ENCODE measurements around the gene THOC6.

Gene THOC6

GRCh38 chr16:3030222-3031212 is 6.7 kb downstream of the THOC6 start:
- Histone ChIP-seq H3K4me3 (IDR thresholded peaks at IDR 0.05; ENCODE audit: insufficient read depth, low read depth, low read length) (no peak overlapping the region), H3K4me2 (no peak overlapping the region), H3K36me3 (ENCODE audit: insufficient read depth) (no peaks in the 10 kb centered on the region), H3K9ac (no peak overlapping the region), H4K20me1 (ENCODE audit: insufficient read depth) (no peaks in the 10 kb centered on the region), H3K79me2 (ENCODE audit: insufficient read depth, low read depth) (no peaks in the 10 kb centered on the region), H3K27ac (no peak overlapping the region), H3K4me1 (ENCODE audit: low read depth, poor library complexity, severe bottlenecking) (peaks cover 29% of the 10 kb centered on the region), H2AFZ (ENCODE audit: low read depth) (no peak overlapping the region), H3K27me3 (ENCODE audit: insufficient read depth, low read depth) (peaks cover 68% of the 10 kb centered on the region)
- TF ChIP-seq, protein P1, sequence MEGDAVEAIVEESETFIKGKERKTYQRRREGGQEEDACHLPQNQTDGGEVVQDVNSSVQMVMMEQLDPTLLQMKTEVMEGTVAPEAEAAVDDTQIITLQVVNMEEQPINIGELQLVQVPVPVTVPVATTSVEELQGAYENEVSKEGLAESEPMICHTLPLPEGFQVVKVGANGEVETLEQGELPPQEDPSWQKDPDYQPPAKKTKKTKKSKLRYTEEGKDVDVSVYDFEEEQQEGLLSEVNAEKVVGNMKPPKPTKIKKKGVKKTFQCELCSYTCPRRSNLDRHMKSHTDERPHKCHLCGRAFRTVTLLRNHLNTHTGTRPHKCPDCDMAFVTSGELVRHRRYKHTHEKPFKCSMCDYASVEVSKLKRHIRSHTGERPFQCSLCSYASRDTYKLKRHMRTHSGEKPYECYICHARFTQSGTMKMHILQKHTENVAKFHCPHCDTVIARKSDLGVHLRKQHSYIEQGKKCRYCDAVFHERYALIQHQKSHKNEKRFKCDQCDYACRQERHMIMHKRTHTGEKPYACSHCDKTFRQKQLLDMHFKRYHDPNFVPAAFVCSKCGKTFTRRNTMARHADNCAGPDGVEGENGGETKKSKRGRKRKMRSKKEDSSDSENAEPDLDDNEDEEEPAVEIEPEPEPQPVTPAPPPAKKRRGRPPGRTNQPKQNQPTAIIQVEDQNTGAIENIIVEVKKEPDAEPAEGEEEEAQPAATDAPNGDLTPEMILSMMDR (conservative IDR thresholded peaks at IDR 0.05; ENCODE audit: low read depth, low read length) = no peak

DNA sequence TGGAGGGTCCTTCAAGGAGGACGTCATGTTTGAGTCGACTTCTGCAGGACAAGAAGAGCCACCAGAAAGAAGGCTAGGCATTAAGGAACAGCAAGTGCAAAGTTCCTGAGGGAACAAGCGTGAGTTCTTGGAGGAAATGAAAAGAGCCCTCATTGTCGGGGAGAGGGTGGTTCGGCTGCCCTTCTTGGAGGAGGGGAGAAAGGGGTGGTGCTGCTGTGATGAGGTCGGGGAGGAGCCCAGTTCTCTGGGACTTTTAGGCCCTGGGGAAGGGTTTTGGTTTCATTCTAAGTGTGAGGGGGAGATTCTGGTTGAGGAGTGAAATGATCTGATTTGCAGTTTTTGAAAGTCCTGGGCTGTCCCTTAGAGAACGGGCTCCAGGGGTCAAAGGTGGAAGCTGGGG is 8.8 kb downstream of the THOC6 start:
- H3K36me3 ChIP-seq (ENCODE audit: insufficient read depth) = no peaks in the 10 kb centered on the region
- no peak overlapping the region for H3K4me3 ChIP-seq (IDR thresholded peaks at IDR 0.05; ENCODE audit: insufficient read depth, low read depth, low read length)
- H3K4me2 ChIP-seq = peak overlapping the region; percentile 63
- H3K79me2 ChIP-seq (ENCODE audit: insufficient read depth, low read depth) = no peaks in the 10 kb centered on the region
- H3K9ac ChIP-seq = no peak overlapping the region
- TF ChIP-seq, protein P1 (conservative IDR thresholded peaks at IDR 0.05; ENCODE audit: low read depth, low read length) = no peak
- H2AFZ ChIP-seq (ENCODE audit: low read depth) = no peak overlapping the region
- peaks cover 90% of the 10 kb centered on the region for H3K27me3 ChIP-seq (ENCODE audit: insufficient read depth, low read depth)
- peaks cover 24% of the 10 kb centered on the region for H3K4me1 ChIP-seq (ENCODE audit: low read depth, poor library complexity, severe bottlenecking)
- no peaks in the 10 kb centered on the region for H4K20me1 ChIP-seq (ENCODE audit: insufficient read depth)
- H3K27ac ChIP-seq = no peak overlapping the region

GRCh38 chr16:3035289-3035971 is 11.6 kb downstream of the THOC6 start:
- peaks cover 97% of the 10 kb centered on the region for H3K27me3 ChIP-seq (ENCODE audit: insufficient read depth, low read depth)
- no peaks in the 10 kb centered on the region for H4K20me1 ChIP-seq (ENCODE audit: insufficient read depth)

DNA sequence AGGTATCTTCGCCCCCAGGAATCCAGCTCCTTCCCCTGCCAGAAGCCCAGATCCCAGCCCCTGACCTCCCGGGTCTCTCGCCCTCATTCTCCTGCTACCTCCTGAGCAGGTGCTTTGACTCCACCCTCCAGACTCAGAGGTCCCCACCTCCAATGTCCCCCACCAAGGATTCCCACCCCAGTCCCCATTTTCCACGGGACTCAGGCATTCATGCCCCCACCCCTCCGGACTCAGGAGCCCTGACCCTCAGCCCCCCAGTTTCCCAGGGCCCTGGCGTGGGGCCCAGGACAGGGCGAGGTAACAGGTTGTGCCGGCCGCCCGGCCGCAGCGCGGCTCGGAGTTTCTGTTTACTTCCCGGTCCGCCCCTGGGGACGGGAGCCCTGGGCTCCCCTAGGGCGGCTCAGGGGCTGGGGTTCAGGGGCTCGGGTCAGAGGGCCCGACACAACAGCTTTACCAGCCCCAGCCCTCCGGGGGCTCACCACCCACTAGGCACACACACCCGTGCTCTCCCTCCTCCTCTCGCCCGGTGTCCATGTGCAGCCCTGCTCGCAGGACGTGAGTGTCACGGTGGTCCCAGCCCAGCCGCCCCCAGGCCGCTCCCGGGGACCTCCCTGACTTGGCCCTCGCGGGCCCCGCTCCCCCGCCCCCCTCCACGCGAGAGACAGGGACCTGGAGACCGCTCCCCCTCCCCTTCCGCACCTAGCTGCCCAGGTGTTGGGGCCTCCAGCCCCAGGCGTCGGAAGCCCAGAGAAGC is 12.3 kb downstream of the THOC6 start:
- peaks cover 21% of the 10 kb centered on the region for H3K4me1 ChIP-seq (ENCODE audit: low read depth, poor library complexity, severe bottlenecking)
- no peaks in the 10 kb centered on the region for H3K36me3 ChIP-seq (ENCODE audit: insufficient read depth)
- no peak overlapping the region for H3K27ac ChIP-seq
- peaks cover 97% of the 10 kb centered on the region for H3K27me3 ChIP-seq (ENCODE audit: insufficient read depth, low read depth)
- H3K79me2 ChIP-seq (ENCODE audit: insufficient read depth, low read depth) = no peaks in the 10 kb centered on the region
- TF ChIP-seq, protein P1 (conservative IDR thresholded peaks at IDR 0.05; ENCODE audit: low read depth, low read length) = no peak
- H3K4me2 ChIP-seq = peak overlapping the region; percentile 27; the same call in 1 of the 2 replicates
- no peak overlapping the region for H3K9ac ChIP-seq
- H4K20me1 ChIP-seq (ENCODE audit: insufficient read depth) = no peaks in the 10 kb centered on the region
- no peak overlapping the region for H3K4me3 ChIP-seq (IDR thresholded peaks at IDR 0.05; ENCODE audit: insufficient read depth, low read depth, low read length)
- H2AFZ ChIP-seq (ENCODE audit: low read depth) = no peak overlapping the region

More at GRCh38 chr16:3035289-3035971, 11.6 kb downstream of the THOC6 start:
- H2AFZ ChIP-seq (ENCODE audit: low read depth) = no peak overlapping the region
- TF ChIP-seq, protein P1 (conservative IDR thresholded peaks at IDR 0.05; ENCODE audit: low read depth, low read length) = no peak
- no peak overlapping the region for H3K27ac ChIP-seq
- peaks cover 21% of the 10 kb centered on the region for H3K4me1 ChIP-seq (ENCODE audit: low read depth, poor library complexity, severe bottlenecking)
- no peak overlapping the region; the same call in 1 of the 2 replicates for H3K4me2 ChIP-seq
- no peaks in the 10 kb centered on the region for H3K36me3 ChIP-seq (ENCODE audit: insufficient read depth)
- H3K79me2 ChIP-seq (ENCODE audit: insufficient read depth, low read depth) = no peaks in the 10 kb centered on the region
- no peak overlapping the region for H3K9ac ChIP-seq
- H3K4me3 ChIP-seq (IDR thresholded peaks at IDR 0.05; ENCODE audit: insufficient read depth, low read depth, low read length) = no peak overlapping the region

Measured in KMS-11 (cell line).